A549 (cell line): ENCODE data around the gene CXCR3.

Experiments
- CHD2 ChIP-seq: fragments of 150-350 bp; IDR thresholded peaks from 2 replicates; pipeline ENCODE4 v1.6.1; 2014; ENCODE audit warnings: low read length; ENCODE audit not compliant: partially characterized antibody
- CHD4 ChIP-seq: fragments of 200-600 bp; sonication (generic); IDR thresholded peaks from 2 replicates; pipeline ENCODE4 v1.6.1; 2016; ENCODE audit warnings: antibody characterized with exemption, mild to moderate bottlenecking, borderline replicate concordance
- CTCF ChIP-seq: fragments of >200 bp; sonication (Bioruptor Twin); formaldehyde crosslinking; IDR thresholded peaks from 3 replicates; pipeline ENCODE4 v1.5.1; 2016
- MYC ChIP-seq: IDR thresholded peaks from 2 replicates; pipeline ENCODE4 v1.6.1; 2012; ENCODE audit warnings: mild to moderate bottlenecking, inconsistent platforms, low read length, improper control_type of control experiment, borderline replicate concordance
- PBX3 ChIP-seq: IDR thresholded peaks from 2 replicates; pipeline ENCODE4 v1.6.1; 2012
- PHF8 ChIP-seq: fragments of 200-600 bp; sonication (generic); IDR thresholded peaks from 2 replicates; pipeline ENCODE4 v1.6.1; 2016; ENCODE audit warnings: low read depth, mild to moderate bottlenecking, antibody characterized with exemption, moderate library complexity, borderline replicate concordance
- POLR2A ChIP-seq: IDR thresholded peaks from 2 replicates; pipeline ENCODE4 v1.6.1; 2012; ENCODE audit warnings: mild to moderate bottlenecking, low read length
- REST ChIP-seq: fragments of 200-600 bp; sonication (generic); IDR thresholded peaks from 2 replicates; pipeline ENCODE4 v1.6.1; 2016; ENCODE audit warnings: antibody characterized with exemption, mild to moderate bottlenecking, moderate library complexity
- ZC3H11A ChIP-seq: fragments of 450-650 bp; IDR thresholded peaks from 2 replicates; pipeline ENCODE4 v1.6.1; 2014; ENCODE audit warnings: antibody characterized with exemption, mild to moderate bottlenecking

- TF ChIP-seq CTCF (no peak), PHF8 (no peak), POLR2A (no peak), CHD4 (no peak), REST (no peak), CHD2 (no peak), MYC (no peak), ZC3H11A (no peak), PBX3 (no peak)
Measured at GRCh38 chrX:71606536-71607216, 11.6 kb downstream of the CXCR3 start.
